Measurements from ENCODE around the gene KIRREL3. TPM values are rescaled to one million over a fixed set of nuclear protein-coding genes. Genes with fewer than 3 reads are reported as not detected.

KIRREL3 gene
- total and polyA plus RNA-seq, 9 of the 15 experiments (the other 6 are each of a cell fraction or from before 2014, with no cell fraction given), result 0.04 to 0.10 TPM; not detected in 7

GRCh38 chr11:126529037-126529436, 471.5 kb downstream of the KIRREL3 start:
- DNase-seq (ENCODE audit: extremely low read depth in 1 of 4, low spot score in 3 of 4) (no peak), FAIRE-seq (no peak), ATAC-seq (no peak)
- in situ Hi-C loops (cut with MboI), result no loop called here
- BruUV-seq (replicated peaks), result no TSS peak
- Histone ChIP-seq H4K20me1 (replicated peaks; ENCODE audit: control insufficient read depth, insufficient read depth, low read length) (peaks cover 10% of the 10 kb centered on the region; the same call in 1 of the 2 replicates), H3K79me2 (ENCODE audit: control insufficient read depth, insufficient read depth, low read length) (no peaks in the 10 kb centered on the region), H3K9me1 (ENCODE audit: control insufficient read depth, insufficient read depth, low read length) (no peaks in the 10 kb centered on the region), H3K27me3 (ENCODE audit: control insufficient read depth in 2 of 2, insufficient read depth in 2 of 2, low read length in 2 of 2) (peaks cover 15 to 28% of the 10 kb centered on the region in 2 experiments; a peak in 4 of 5 replicates), H3K4me3 (no peak overlapping the region), H2AFZ (ENCODE audit: low read depth, low read length) (no peak overlapping the region), H3K4me1 (replicated peaks in 1 of 2; ENCODE audit: control insufficient read depth in 2 of 2, insufficient read depth in 2 of 2, low read length in 2 of 2) (no peaks in the 10 kb centered on the region), H3K9ac (ENCODE audit: insufficient read depth in 1 of 2, low read depth in 2 of 2, low read length in 2 of 2) (no peak overlapping the region), H3K36me3 (ENCODE audit: control insufficient read depth, insufficient read depth, low read length) (no peaks in the 10 kb centered on the region), H3K9me3 (replicated peaks; ENCODE audit: control insufficient read depth, insufficient read depth, low read depth, low read length) (no peaks in the 10 kb centered on the region), H3K4me2 (ENCODE audit: insufficient read depth, low read length) (no peak overlapping the region), H3K27ac (ENCODE audit: extremely low read depth, low read depth, low read length) (no peak overlapping the region)
- WGBS (ENCODE audit: insufficient coverage, low coverage, missing lambda C conversion rate), result 0% methylated on average over 7 of the region's 10 CpGs
- CTCF ChIA-PET (ENCODE audit: low intra/inter-chr PET ratio), result no interaction called here
- intact Hi-C loops (cut with micrococcal nuclease), result no loop called here
- TF ChIP-seq FOXO4 (CRISPR knock-in tag; IDR thresholded peaks at IDR 0.05) (no peak), TEAD4 (IDR thresholded peaks at IDR 0.05; ENCODE audit: low read length) (no peak), TEAD4 (CRISPR knock-in tag; IDR thresholded peaks at IDR 0.05; ENCODE audit: borderline replicate concordance) (no peak), RFX1 (IDR thresholded peaks at IDR 0.05) (peak; percentile 10; the same call in 1 of the 2 replicates)
- POLR2A ChIA-PET, result no interaction called here

- 0 out of 2 replicates have a peak, but pooled peaks cover 3% of the 10 kb centered on the region for H4K20me1 ChIP-seq (replicated peaks; ENCODE audit: control insufficient read depth, insufficient read depth, low read length)
- no peak overlapping the region for H3K4me2 ChIP-seq (ENCODE audit: insufficient read depth, low read length)
- H3K9me3 ChIP-seq (replicated peaks; ENCODE audit: control insufficient read depth, insufficient read depth, low read depth, low read length), result no peaks in the 10 kb centered on the region
- intact Hi-C loops (cut with micrococcal nuclease) (no loop called here), in situ Hi-C loops (cut with MboI) (no loop called here)
- H3K4me1 ChIP-seq (replicated peaks in 1 of 2; ENCODE audit: control insufficient read depth in 2 of 2, insufficient read depth in 2 of 2, low read length in 2 of 2), result no peaks in the 10 kb centered on the region
- FAIRE-seq (no peak), DNase-seq (ENCODE audit: extremely low read depth in 1 of 4, low spot score in 3 of 4) (no peak), ATAC-seq (peak; percentile 28; the same call in 1 of the 3 replicates)
- no peak overlapping the region for H3K27ac ChIP-seq (ENCODE audit: extremely low read depth, low read depth, low read length)
- whole genome bisulfite sequencing (ENCODE audit: insufficient coverage, low coverage, missing lambda C conversion rate), result 0% methylated on average over 5 of the region's 5 CpGs
- H3K27me3 ChIP-seq (ENCODE audit: control insufficient read depth in 2 of 2, insufficient read depth in 2 of 2, low read length in 2 of 2), result peaks cover 15 to 27% of the 10 kb centered on the region in 2 experiments; a peak in 4 of 5 replicates
- H3K79me2 ChIP-seq (ENCODE audit: control insufficient read depth, insufficient read depth, low read length), result no peaks in the 10 kb centered on the region
- H3K9me1 ChIP-seq (ENCODE audit: control insufficient read depth, insufficient read depth, low read length), result no peaks in the 10 kb centered on the region
- H3K36me3 ChIP-seq (ENCODE audit: control insufficient read depth, insufficient read depth, low read length), result no peaks in the 10 kb centered on the region
- H2AFZ ChIP-seq (ENCODE audit: low read depth, low read length), result no peak overlapping the region
- no TSS peak for BruUV-seq (replicated peaks)
- POLR2A ChIA-PET, result interaction anchor here (1.0 kb wide), 1 partner anchor 10 kb away, joined by 5 read pairs; no protein-coding TSS in a partner anchor
- H3K4me3 ChIP-seq, result no peak overlapping the region
- no peak overlapping the region for H3K9ac ChIP-seq (ENCODE audit: insufficient read depth in 1 of 2, low read depth in 2 of 2, low read length in 2 of 2)
- CTCF ChIA-PET (ENCODE audit: low intra/inter-chr PET ratio), result no interaction called here
- TF ChIP-seq HDAC6 (IDR thresholded peaks at IDR 0.05; ENCODE audit: low read depth, low read length) (no peak), ZNF23 (CRISPR knock-in tag; IDR thresholded peaks at IDR 0.05) (no peak), DIDO1 (tag; IDR thresholded peaks at IDR 0.05; ENCODE audit: low read depth) (no peak), CEBPZ (IDR thresholded peaks at IDR 0.05; ENCODE audit: borderline replicate concordance, low read depth, low read length) (no peak), ZNF24 (IDR thresholded peaks at IDR 0.05) (no peak), SMARCA5 (IDR thresholded peaks at IDR 0.05) (no peak), GATAD2A (IDR thresholded peaks at IDR 0.05) (no peak), ZNF717 (CRISPR knock-in tag; IDR thresholded peaks at IDR 0.05) (no peak)
Observed at GRCh38 chr11:126528075-126528474, 472.5 kb downstream of the KIRREL3 start.

All from K562 (cell line).